Activated CD8-positive, alpha-beta T cell treated with anti-CD3 and anti-CD28 coated beads for 36 hours (primary cell): Measurements from ENCODE around the gene ITPKB. TPM values are rescaled to one million over a fixed set of nuclear protein-coding genes. Genes with fewer than 3 reads are reported as not detected.

ENCODE experiments used
- ATAC-seq: fragments of 200-7000 bp; cut with Tn5 transposase; one replicate; pipeline ENCODE4 v1.10.0; 2021; ENCODE audit warnings: mild to moderate bottlenecking, moderate library complexity
- CTCF ChIA-PET: fragments of 350-600 bp; sonication (Branson Sonifier 250); formaldehyde crosslinking; loops from one replicate; lab custom pipeline; 2021; ENCODE audit warnings: antibody characterized with exemption; lab: Charles Lee
- POLR2A ChIA-PET: fragments of 350-600 bp; sonication (Branson Sonifier 250); formaldehyde crosslinking; loops from one replicate; lab custom pipeline; 2021; ENCODE audit warnings: antibody characterized with exemption; lab: Charles Lee
- DNase-seq: peaks from one replicate; pipeline ENCODE4 v3.0.0-alpha.2; 2020
- H3K27ac Mint-ChIP-seq: one replicate; pipeline ENCODE4 v1.8.0; 2021; ENCODE audit warnings: mild to moderate bottlenecking, mixed read lengths
- H3K27me3 Mint-ChIP-seq: one replicate; pipeline ENCODE4 v1.8.0; 2021; ENCODE audit warnings: mixed read lengths
- H3K36me3 Mint-ChIP-seq: one replicate; pipeline ENCODE4 v1.8.0; 2021; ENCODE audit warnings: low read depth, mixed read lengths
- H3K4me1 Mint-ChIP-seq: one replicate; pipeline ENCODE4 v1.8.0; 2021; ENCODE audit warnings: low read depth, mixed read lengths
- H3K4me3 Mint-ChIP-seq: one replicate; pipeline ENCODE4 v1.8.0; 2021; ENCODE audit warnings: mild to moderate bottlenecking, moderate library complexity, mixed read lengths
- H3K9me3 Mint-ChIP-seq: one replicate; pipeline ENCODE4 v1.8.0; 2021; ENCODE audit warnings: mixed read lengths
- intact Hi-C: fragments of 100-400 bp; cut with micrococcal nuclease; formaldehyde crosslinking; loops from one replicate; pipeline ENCODE4 v1.10.0; 2022
- total RNA-seq, 2 experiments: library from RNA; stranded (reverse); gene quantifications; one replicate each; pipeline ENCODE4 v1.2.3, GENCODE V29; 2021
- TF ChIP-seq, protein P1 (sequence below): fragments of 200-600 bp; IDR thresholded peaks from one replicate; pipeline ENCODE4 v1.8.0; 2022; ENCODE audit warnings: antibody characterized with exemption, mild to moderate bottlenecking

The ITPKB gene
- total RNA-seq, 2 experiments from 2014 or later = 40.8 to 42.6 TPM

DNA sequence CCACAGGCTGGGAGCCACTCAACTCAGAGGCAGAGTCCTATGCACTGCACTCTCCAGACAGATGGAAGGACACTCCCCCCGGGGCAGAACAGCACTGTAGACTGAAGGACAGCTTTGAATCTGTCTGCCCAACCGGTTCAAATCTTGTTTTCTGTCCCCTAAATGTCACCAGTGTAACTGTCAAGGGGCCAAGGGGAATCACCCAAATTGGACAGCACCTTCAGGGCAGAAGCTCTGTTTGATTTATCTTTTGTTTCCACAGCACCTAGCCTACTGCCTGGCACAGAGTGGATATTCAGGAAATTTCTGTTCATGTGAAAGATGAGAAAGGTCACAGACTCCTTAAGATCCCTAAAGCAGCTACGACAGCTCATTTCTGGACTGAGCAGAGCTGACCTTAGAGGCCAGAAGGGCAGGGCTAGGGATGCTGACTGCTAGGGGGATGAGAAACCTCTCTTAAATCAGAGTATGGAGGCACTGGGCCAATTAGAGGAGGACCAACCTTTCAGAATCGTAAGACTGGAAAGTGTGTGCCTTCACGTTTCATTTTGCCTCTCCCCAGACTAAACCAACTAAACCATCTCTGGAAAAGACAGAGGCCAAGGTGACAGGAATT, 41.0 kb downstream of the ITPKB start:
- ChIA-PET CTCF (interaction anchor here (1.0 to 7.1 kb wide), 8 partner anchors 10 to 129 kb away, joined by 3 to 42 read pairs (median 4); no protein-coding TSS in a partner anchor), POLR2A (interaction anchor here (0.8 to 2.8 kb wide), 8 partner anchors 9 to 55 kb away, joined by 3 to 11 read pairs (median 4); no protein-coding TSS in a partner anchor)
- no peak overlapping the region for H3K4me3 Mint-ChIP-seq
- H3K36me3 Mint-ChIP-seq = peaks cover 52% of the 10 kb centered on the region
- peak; percentile 24 for ATAC-seq
- intact Hi-C loops = no loop called here
- H3K9me3 Mint-ChIP-seq = no peaks in the 10 kb centered on the region
- DNase-seq = no peak
- H3K27ac Mint-ChIP-seq = peak overlapping the region; percentile 93
- H3K4me1 Mint-ChIP-seq = peaks cover 89% of the 10 kb centered on the region
- H3K27me3 Mint-ChIP-seq = no peaks in the 10 kb centered on the region
- TF ChIP-seq, protein P1, sequence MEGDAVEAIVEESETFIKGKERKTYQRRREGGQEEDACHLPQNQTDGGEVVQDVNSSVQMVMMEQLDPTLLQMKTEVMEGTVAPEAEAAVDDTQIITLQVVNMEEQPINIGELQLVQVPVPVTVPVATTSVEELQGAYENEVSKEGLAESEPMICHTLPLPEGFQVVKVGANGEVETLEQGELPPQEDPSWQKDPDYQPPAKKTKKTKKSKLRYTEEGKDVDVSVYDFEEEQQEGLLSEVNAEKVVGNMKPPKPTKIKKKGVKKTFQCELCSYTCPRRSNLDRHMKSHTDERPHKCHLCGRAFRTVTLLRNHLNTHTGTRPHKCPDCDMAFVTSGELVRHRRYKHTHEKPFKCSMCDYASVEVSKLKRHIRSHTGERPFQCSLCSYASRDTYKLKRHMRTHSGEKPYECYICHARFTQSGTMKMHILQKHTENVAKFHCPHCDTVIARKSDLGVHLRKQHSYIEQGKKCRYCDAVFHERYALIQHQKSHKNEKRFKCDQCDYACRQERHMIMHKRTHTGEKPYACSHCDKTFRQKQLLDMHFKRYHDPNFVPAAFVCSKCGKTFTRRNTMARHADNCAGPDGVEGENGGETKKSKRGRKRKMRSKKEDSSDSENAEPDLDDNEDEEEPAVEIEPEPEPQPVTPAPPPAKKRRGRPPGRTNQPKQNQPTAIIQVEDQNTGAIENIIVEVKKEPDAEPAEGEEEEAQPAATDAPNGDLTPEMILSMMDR = no peak

GRCh38 chr1:226697151-226697928, 41.7 kb downstream of the ITPKB start:
- TF ChIP-seq, protein P1 = no peak
- DNase-seq = peak; percentile 48
- Mint-ChIP-seq H3K36me3 (peaks cover 52% of the 10 kb centered on the region), H3K27me3 (no peaks in the 10 kb centered on the region), H3K27ac (peak overlapping the region; percentile 93), H3K4me1 (peaks cover 90% of the 10 kb centered on the region), H3K9me3 (no peaks in the 10 kb centered on the region), H3K4me3 (peak overlapping the region; percentile 11)
- intact Hi-C loops = no loop called here
- ATAC-seq = peak; percentile 75
- ChIA-PET POLR2A (interaction anchor here (0.8 to 2.8 kb wide), 8 partner anchors 9 to 54 kb away, joined by 3 to 11 read pairs (median 4); no protein-coding TSS in a partner anchor), CTCF (interaction anchor here (1.0 to 7.1 kb wide), 11 partner anchors 9 to 130 kb away, joined by 3 to 42 read pairs (median 3); no protein-coding TSS in a partner anchor)

- ChIA-PET CTCF (interaction anchor here (0.8 to 7.1 kb wide), 9 partner anchors 8 to 70 kb away, joined by 3 to 42 read pairs (median 4); no protein-coding TSS in a partner anchor), POLR2A (interaction anchor here (0.6 to 1.3 kb wide), 4 partner anchors 10 to 29 kb away, joined by 3 to 4 read pairs (median 3); no protein-coding TSS in a partner anchor)
- intact Hi-C loops = no loop called here
- Mint-ChIP-seq H3K4me1 (peaks cover 92% of the 10 kb centered on the region), H3K36me3 (peaks cover 52% of the 10 kb centered on the region), H3K27ac (peak overlapping the region; percentile 93), H3K9me3 (no peaks in the 10 kb centered on the region), H3K4me3 (no peak overlapping the region), H3K27me3 (no peaks in the 10 kb centered on the region)
- DNase-seq = no peak
- TF ChIP-seq, protein P1 = no peak
- peak; percentile 10 for ATAC-seq
Observed at GRCh38 chr1:226696547-226696946, 42.5 kb downstream of the ITPKB start.

DNA sequence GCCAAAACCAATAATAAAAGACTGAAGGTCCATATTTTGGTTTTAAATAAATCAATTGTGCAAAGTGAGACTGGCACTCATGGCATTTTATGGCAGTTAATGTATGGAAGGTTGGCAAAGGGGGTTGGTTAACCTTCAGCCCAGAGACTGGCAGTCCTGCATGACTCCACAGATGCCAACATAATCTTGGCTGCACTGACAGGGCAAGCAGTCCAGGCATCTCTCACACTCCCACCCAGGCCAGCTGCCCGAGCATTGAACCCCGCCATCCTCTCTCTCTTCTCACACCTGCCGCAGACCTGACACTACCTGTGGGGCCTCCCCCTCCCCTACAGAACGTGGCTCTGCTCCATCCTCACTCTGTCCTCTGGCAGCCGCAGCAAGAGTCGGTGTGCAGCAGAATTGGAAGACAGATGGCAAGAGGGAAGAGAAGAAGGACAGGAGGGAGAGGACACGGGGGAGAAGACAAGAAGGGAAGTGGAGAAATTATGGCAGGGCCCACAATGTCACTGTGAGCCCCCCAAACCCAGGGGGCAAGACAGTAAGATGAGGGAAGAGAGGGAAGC, 43.7 kb downstream of the ITPKB start:
- H3K27ac Mint-ChIP-seq = peak overlapping the region; percentile 73
- DNase-seq (no peak), ATAC-seq (no peak)
- POLR2A ChIA-PET = interaction anchor here (0.8 to 1.7 kb wide), 5 partner anchors 13 to 46 kb away, joined by 3 read pairs; no protein-coding TSS in a partner anchor
- CTCF ChIA-PET = interaction anchor here (0.8 to 7.1 kb wide), 6 partner anchors 7 to 133 kb away, joined by 4 to 42 read pairs (median 5); no protein-coding TSS in a partner anchor
- no peak overlapping the region for H3K4me3 Mint-ChIP-seq
- H3K4me1 Mint-ChIP-seq = peaks cover 94% of the 10 kb centered on the region
- intact Hi-C loops = no loop called here
- no peaks in the 10 kb centered on the region for H3K27me3 Mint-ChIP-seq
- peaks cover 51% of the 10 kb centered on the region for H3K36me3 Mint-ChIP-seq
- TF ChIP-seq, protein P1 = no peak
- H3K9me3 Mint-ChIP-seq = no peaks in the 10 kb centered on the region
